GM18508 (cell line): Measurements from ENCODE around the gene SNX20.

Experiments used
- ATAC-seq: cut with Tn5 transposase; IDR thresholded peaks from one replicate; pipeline ENCODE4 v1.9.1; 2021; ENCODE audit warnings: moderate number of reproducible peaks; ENCODE audit not compliant: insufficient read depth, unreplicated experiment

Gene SNX20

GRCh38 chr16:50638816-50639670, 42.1 kb downstream of the SNX20 start:
- no peak for ATAC-seq

GRCh38 chr16:50637716-50638602, 43.2 kb downstream of the SNX20 start:
- no peak for ATAC-seq

DNA sequence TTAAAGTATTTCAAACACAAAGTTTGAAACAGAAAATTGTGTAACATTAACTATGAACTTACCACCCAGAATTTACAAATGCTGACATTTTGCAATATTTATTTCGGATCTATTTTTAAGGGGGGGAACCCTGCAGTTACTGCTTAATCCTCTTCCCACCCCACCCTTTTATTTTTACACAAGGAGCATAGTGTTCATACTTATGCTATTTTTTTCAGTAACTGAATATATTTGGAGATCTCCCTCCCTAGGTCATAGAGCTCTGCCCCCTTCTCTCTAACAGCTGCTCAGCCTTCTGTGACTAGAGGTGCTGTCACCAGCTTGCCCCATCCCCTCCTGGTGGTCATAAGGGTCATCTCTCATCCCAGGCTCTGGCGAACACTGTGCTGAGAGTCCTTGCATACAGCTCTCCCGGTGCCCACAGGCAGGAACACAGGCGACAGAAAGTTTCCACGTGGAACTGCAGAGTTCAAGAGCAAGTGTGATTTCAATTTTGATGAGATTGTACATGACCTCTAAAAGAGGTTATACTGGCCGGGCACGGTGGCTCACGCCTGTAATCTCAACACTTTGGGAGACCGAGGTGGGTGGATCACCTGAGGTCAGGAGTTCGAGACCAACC, 44.2 kb downstream of the SNX20 start:
- no peak for ATAC-seq

GRCh38 chr16:50635505-50636392, 45.4 kb downstream of the SNX20 start:
- no peak for ATAC-seq

GRCh38 chr16:50634947-50635346, 46.2 kb downstream of the SNX20 start:
- ATAC-seq = no peak

GRCh38 chr16:50634090-50634489, 47.0 kb downstream of the SNX20 start:
- ATAC-seq = no peak

- no peak for ATAC-seq
Observed at GRCh38 chr16:50632927-50633800, 47.9 kb downstream of the SNX20 start.

DNA sequence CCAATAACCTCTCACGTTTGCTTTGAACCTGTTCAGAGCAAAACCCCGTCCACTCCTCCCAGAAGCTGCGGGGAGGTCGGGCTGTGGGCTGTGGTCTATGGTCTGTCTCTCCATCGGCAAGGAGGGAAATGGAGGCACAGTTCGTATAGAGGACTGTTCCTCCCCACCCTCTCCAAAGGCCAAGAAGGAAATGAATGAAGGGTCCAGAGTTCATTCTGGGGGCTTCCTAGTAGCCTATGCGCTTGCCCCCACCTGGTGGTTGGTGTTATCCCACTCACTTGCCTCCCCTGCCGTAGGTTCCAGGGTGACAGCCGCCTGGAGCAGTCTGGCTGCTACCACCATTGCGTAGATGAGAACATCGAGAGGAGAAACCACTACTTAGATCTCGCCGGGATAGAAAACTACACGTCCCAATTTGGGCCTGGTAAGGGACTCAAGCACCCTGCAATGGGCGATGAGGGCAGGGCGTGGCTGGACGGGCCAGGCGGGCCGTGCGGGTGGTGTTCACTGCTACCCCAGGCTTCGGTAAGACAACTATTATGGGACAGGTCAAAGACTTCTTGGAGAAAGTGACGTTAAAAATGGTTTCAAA, 49.0 kb downstream of the SNX20 start:
- no peak for ATAC-seq

GRCh38 chr16:50631249-50631984, 49.7 kb downstream of the SNX20 start:
- no peak for ATAC-seq

DNA sequence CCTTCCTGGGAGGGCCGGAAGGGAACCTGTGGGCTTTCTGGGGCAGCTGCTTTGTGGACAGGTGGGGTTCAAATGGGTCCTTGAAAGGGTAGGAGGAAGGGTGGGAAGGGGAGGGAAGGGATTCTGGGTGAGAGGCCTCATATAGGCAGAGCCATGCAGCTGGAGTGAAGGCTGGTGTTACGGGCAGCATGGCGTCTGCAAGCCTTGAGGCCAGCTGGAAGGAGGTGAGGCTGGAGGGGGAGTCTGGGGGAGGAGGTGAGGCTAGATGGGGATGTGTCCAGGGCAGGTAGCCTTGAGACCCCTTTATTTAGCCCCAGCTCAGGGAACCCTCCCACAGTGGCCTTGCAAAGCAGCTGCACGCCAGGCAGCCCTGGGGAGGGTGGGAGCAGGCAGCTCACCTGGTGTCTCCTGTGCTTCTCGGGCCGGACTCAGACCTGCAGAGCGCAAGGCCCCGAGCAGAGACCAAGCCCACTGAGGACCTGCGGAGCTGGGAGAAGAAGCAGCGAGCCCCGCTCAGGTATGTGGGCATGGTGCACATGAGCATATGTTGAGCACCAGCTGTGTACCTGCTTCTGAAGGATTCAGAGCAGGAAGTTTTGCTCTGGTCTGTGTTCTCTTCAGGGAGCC, 50.6 kb downstream of the SNX20 start:
- ATAC-seq = no peak

DNA sequence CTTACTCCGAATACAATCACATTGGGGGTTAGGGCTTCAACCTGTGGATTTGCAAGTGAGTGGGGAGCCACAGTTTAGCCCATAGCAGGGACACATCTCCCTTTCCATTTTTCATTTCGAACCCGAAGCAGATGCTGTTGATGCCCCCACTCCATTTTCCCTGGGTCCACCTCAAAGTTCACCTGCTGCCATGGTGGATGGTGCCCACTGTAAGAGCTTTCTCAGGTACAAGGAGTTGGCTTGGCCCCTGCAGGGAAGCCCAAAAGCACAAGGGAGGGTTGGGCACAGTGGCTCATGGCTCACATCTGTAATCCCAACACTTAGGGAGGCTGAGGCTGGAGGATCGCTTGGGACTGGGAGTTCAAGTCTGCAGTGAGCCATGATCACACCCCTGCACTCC, 51.8 kb downstream of the SNX20 start:
- ATAC-seq = no peak

- ATAC-seq = no peak
Observed at GRCh38 chr16:50628156-50628802, 52.8 kb downstream of the SNX20 start.

DNA sequence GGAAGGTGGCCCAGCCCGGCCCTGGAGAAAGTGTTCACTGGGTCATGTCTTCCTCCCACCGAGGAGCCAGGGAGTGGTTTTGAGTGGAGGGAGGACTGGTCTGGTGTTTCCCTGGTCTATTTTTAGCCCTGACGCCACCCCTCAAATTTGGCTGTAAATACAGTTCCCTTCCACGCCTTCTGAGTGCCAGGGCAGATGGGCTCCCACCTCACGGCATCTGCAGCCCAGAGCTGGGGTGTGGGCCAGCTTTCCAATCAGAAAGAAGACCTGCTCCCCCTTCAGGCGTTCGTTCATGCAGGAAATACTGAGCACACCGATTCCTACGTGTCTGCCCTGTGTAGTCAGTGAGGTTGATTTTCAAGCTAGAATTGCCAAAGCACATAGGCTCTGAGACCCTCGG, 53.7 kb downstream of the SNX20 start:
- no peak for ATAC-seq

DNA sequence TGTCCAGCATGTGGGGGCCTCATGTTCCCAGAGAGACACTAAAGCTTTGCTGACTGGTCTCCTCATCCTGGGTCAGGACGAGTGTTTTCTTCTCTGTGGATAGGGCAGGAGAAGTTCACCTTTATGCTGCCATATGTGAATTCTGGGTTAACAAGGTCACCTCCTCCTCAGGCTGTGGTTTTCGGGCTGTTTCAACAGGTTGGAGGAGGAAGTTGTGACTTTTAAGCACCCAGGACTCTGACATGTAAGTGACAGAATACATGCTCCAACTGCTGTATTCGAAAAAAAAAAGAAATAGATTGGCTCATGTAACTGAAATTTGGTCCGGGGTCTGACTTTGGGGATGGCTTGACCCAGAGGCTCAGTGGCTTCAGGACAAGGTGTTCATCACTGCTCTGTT, 54.2 kb downstream of the SNX20 start:
- no peak for ATAC-seq

DNA sequence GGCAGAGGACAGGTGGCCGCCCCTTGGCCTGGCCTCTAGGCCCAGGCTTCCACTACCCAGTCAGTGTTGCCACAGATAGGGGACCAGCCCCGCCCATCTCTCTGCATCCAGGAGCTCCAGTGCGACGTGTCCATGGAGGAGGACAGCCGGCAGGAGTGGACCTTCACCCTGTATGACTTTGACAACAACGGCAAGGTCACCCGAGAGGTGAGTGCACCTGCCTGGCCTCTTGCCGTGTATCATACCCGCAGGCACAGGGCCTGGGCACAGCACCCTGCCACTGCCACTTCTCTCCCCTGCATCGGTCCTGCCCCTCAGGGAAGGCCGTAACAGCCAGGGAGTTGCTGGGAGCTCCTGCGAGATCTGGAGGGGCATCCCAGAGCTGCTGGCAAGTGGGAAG, 55.7 kb downstream of the SNX20 start:
- ATAC-seq = no peak

DNA sequence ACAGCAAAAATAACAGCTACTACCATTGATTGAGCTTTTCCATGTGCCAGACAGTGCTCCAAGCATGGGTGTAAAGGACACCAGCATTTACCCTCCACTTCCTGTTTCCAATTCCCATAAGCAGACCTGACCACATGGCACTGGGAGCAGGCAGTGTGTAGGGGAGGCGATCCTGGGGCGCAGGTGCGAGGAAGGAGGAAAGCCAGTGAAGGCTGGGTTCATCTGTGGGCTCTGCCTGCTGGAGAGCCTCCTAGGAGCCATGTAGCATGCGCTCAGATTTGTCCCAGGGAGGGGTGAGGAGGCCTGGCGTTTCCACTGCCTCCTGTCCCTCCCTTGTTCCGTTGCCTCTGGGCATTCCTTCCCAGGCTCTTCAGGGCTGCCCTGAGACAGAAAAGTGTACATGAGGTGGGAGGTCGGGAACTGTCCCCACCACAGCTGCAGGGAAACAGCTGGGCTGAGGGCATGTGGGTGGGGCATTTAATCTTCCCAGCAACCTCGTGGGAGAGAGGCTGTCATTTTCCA, 56.6 kb downstream of the SNX20 start:
- ATAC-seq = no peak
